GM13976 (cell line): ENCODE measurements around the gene PTGFRN.

Experiments used
- DNase-seq: peaks from one replicate; pipeline ENCODE4 v3.0.0; 2012; ENCODE audit warnings: low spot score
- in situ Hi-C: fragments of 300-500 bp; cut with MboI; formaldehyde crosslinking; loops from one replicate; pipeline ENCODE4 v1.12.0; 2022; ENCODE audit warnings: low sequenced_read_pairs, mixed read lengths, inconsistent platforms; ENCODE audit not compliant: unreplicated experiment
- TF ChIP-seq, protein P1 (sequence below): IDR thresholded peaks from 2 replicates; pipeline ENCODE4 v1.5.1; 2012; ENCODE audit warnings: borderline replicate concordance, mild to moderate bottlenecking; ENCODE audit not compliant: insufficient read depth; ENCODE audit errors: extremely low read depth, missing control alignments, control extremely low read depth

The PTGFRN gene

DNA sequence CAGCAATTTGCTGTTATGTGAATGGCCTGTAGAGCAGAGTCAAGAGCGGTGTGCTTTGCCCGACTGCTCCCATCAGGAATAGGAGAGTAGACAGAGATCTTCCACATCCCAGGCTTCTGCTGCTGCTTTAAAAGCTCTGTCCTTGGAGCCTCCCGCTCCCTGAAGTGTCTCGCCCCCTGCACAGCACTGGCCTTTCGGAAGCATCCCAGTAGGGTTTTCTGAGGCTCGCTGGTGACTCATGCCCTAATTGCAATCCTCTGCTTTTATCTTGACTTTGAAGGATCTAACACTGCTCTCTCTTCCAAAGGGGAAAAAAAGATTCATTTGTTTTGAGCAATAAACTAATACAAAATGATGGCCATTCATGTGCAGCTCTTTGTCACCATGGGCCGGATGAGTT lies 78.5 kb downstream of the PTGFRN start:
- TF ChIP-seq, protein P1, sequence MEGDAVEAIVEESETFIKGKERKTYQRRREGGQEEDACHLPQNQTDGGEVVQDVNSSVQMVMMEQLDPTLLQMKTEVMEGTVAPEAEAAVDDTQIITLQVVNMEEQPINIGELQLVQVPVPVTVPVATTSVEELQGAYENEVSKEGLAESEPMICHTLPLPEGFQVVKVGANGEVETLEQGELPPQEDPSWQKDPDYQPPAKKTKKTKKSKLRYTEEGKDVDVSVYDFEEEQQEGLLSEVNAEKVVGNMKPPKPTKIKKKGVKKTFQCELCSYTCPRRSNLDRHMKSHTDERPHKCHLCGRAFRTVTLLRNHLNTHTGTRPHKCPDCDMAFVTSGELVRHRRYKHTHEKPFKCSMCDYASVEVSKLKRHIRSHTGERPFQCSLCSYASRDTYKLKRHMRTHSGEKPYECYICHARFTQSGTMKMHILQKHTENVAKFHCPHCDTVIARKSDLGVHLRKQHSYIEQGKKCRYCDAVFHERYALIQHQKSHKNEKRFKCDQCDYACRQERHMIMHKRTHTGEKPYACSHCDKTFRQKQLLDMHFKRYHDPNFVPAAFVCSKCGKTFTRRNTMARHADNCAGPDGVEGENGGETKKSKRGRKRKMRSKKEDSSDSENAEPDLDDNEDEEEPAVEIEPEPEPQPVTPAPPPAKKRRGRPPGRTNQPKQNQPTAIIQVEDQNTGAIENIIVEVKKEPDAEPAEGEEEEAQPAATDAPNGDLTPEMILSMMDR: no peak
- in situ Hi-C loops: no loop called here
- DNase-seq: no peak

DNA sequence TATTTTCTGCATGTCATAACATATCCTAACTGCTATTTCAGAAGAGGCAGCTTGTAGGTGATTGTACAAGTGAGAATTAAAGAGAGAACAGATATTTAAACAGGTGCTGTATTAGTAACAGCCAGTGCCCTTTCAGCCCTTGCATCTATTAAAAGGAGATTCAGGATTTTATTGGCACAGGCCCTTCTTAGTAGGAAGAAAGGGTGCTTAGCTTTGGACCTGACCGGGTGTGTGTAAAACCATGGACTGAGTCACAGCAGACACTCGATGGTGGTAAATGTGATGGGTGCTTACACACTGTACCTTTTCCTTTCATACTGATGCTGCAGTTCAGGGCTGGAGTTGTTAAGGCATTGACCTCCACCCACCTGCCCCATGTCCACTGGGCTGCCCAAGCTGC lies 79.2 kb downstream of the PTGFRN start:
- no peak for DNase-seq
- in situ Hi-C loops: no loop called here
- TF ChIP-seq, protein P1: no peak

DNA sequence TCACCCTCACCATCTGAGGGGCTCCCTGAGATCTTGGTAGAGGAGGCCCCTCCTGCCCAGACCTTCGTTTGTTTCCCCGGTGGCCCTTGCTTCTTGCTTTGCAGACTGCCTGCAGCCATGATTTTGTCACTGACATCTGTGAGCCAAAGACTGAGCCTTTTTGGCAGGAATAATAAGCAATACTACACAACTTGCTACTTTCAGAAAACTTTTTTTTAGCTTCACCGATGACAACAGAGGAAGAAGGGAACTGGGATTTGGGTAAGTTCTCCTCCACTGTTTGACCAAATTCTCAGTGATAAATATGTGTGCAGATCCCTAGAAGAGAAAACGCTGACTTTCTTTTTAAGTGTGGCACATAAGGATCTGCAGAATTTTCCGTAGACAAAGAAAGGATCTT lies 80.1 kb downstream of the PTGFRN start:
- in situ Hi-C loops: no loop called here
- TF ChIP-seq, protein P1: no peak
- DNase-seq: no peak

DNA sequence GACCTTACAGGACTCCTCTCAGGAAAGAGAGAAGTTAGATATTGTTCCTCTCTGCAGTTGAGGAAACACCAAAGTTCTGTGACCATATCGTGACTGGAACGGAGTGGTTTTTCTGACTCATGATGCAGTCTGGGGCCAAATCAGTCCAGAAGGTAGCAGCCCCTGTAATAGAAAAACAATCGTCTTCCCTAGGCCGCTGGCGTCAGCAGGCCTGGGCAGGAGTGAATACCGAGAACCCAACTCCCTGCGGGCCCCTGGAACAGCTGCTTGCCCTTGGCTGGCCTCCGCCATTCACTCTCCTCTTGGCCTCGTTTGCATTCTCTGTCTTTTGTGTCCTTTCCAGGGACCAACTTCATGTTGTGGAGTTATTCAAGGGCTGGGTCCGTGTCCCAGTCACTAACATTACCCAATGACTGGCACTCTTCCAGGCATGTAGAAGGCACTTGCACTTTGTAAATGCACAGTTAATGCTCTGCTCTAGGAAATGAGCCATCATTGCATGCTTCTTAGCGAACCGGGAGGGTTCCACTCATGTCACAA lies 81.0 kb downstream of the PTGFRN start:
- DNase-seq: no peak
- TF ChIP-seq, protein P1: no peak

DNA sequence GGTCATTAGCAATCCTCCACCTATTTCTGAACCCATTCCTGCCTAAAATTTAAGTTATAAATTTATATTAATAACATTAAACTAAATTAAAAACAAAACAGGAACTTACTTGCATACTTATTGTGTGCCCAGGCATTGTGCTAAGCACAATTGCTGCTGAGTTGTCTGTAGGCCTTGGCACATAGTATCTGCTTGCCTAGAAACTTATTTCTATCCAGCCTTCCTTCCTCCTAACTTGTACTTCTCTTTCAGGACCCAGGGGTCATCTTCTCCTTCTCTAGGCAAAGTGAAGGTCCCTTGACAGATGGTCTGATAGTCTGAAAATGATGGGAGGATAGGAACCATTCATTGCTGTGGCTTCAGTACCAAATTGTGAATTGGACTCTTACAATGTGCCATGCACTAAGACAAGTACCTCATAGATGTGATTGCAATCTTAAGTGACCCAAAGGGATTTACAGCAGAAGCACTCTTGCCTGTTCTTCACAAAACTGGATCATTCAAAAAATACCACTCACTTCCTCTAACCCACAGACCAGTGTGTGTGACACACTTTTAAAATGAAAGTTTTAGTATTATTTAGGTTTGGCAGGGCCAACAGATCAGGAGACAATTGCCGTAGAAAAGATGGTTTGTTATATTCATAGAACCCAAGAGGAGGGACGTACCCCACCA lies 81.6 kb downstream of the PTGFRN start:
- TF ChIP-seq, protein P1: no peak
- in situ Hi-C loops: no loop called here
- DNase-seq: no peak

More for the DNA sequence above, 81.0 kb downstream of the PTGFRN start:
- in situ Hi-C loops: no loop called here

DNA sequence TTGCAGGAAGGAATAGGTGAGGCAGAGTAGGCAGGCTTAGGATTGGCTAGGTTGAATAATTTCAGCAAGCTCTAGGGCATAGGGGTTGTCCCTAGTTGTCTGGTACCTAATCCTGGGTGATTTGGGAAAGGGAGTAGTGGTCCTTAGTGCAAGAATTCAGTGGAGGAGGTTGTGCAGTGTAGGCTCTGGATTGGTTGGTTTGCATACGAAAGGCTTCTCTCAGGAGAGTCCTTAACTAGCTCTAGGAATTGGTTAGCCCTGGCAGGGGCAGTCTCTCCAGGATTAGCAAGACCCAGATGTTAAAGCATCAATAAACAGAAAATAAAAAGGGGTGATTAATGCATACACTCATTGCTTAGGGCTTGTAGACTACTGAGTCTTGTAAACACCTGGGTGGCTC lies 82.2 kb downstream of the PTGFRN start:
- no peak for DNase-seq
- TF ChIP-seq, protein P1: no peak
- in situ Hi-C loops: no loop called here
